HepG2 (cell line): ENCODE results near the gene SFI1. TPM values are rescaled to one million over a fixed set of nuclear protein-coding genes. Genes with fewer than 3 reads are reported as not detected.

ENCODE experiments used
- ATF6 ChIP-seq: sonication (generic); formaldehyde crosslinking; conservative IDR thresholded peaks from 2 replicates; pipeline ENCODE4 v1.4.0; 2020; ENCODE audit warnings: missing genetic modification reagents
- CEBPG ChIP-seq: IDR thresholded peaks from 2 replicates; pipeline ENCODE4 v1.6.1; 2016
- CENPBD1 ChIP-seq: sonication (generic); formaldehyde crosslinking; IDR thresholded peaks from 2 replicates; pipeline ENCODE4 v1.8.0; 2022; ENCODE audit warnings: missing genetic modification reagents, low read depth, mild to moderate bottlenecking, borderline replicate concordance
- CHCHD3 ChIP-seq: sonication (generic); formaldehyde crosslinking; IDR thresholded peaks from 2 replicates; pipeline ENCODE4 v1.8.0; 2022; ENCODE audit warnings: mild to moderate bottlenecking, missing genetic modification reagents, moderate library complexity
- HES4 ChIP-seq: sonication (generic); formaldehyde crosslinking; IDR thresholded peaks from 2 replicates; pipeline ENCODE4 v1.9.0; 2021; ENCODE audit warnings: mild to moderate bottlenecking, missing genetic modification reagents, borderline replicate concordance
- HOXA9 ChIP-seq: sonication (generic); formaldehyde crosslinking; IDR thresholded peaks from 2 replicates; pipeline ENCODE4 v1.8.1; 2022; ENCODE audit warnings: missing genetic modification reagents, mild to moderate bottlenecking, moderate library complexity, borderline replicate concordance
- KDM4B ChIP-seq: sonication (generic); formaldehyde crosslinking; IDR thresholded peaks from 2 replicates; pipeline ENCODE4 v1.4.0; 2020; ENCODE audit warnings: missing genetic modification reagents
- KDM5A ChIP-seq: fragments of 200-600 bp; sonication (generic); IDR thresholded peaks from 2 replicates; pipeline ENCODE4 v1.7.0; 2018; ENCODE audit warnings: antibody characterized with exemption, mild to moderate bottlenecking, low read length, borderline replicate concordance
- MATR3 ChIP-seq: sonication (generic); formaldehyde crosslinking; IDR thresholded peaks from 2 replicates; pipeline ENCODE4 v1.4.0; 2020; ENCODE audit warnings: missing genetic modification reagents
- RARA ChIP-seq: IDR thresholded peaks from 2 replicates; pipeline ENCODE4 v1.6.1; 2016; ENCODE audit warnings: missing genetic modification reagents, missing compliant biosample characterization
- REST ChIP-seq, 2 experiments: IDR thresholded peaks; 2 replicates each; pipeline ENCODE4 v1.6.1; 2011 to 2012; ENCODE audit warnings: low read length in 2 of 2, borderline replicate concordance in 1 of 2, low read depth in 1 of 2, mild to moderate bottlenecking in 1 of 2, moderate library complexity in 1 of 2
- SMC3 ChIP-seq: IDR thresholded peaks from 2 replicates; pipeline ENCODE4 v1.6.1; 2011; ENCODE audit warnings: low read length, improper control_type of control experiment
- U2AF1 ChIP-seq: fragments of 200-400 bp; formaldehyde crosslinking; optimal IDR thresholded peaks from 2 replicates; pipeline ENCODE3; 2017; ENCODE audit warnings: mild to moderate bottlenecking, low read depth, low read length
- ZBTB46 ChIP-seq: sonication (generic); formaldehyde crosslinking; IDR thresholded peaks from 2 replicates; pipeline ENCODE4 v1.4.0; 2020; ENCODE audit warnings: mild to moderate bottlenecking, missing genetic modification reagents, borderline replicate concordance
- ZFP41 ChIP-seq: sonication (generic); formaldehyde crosslinking; IDR thresholded peaks from 2 replicates; pipeline ENCODE4 v1.4.0; 2020; ENCODE audit warnings: mild to moderate bottlenecking, missing genetic modification reagents, borderline replicate concordance
- ZMAT3 ChIP-seq: sonication (generic); formaldehyde crosslinking; conservative IDR thresholded peaks from 2 replicates; pipeline ENCODE4 v1.7.0; 2021; ENCODE audit warnings: missing genetic modification reagents
- ZNF367 ChIP-seq: sonication (generic); formaldehyde crosslinking; IDR thresholded peaks from 2 replicates; pipeline ENCODE4 v1.4.0; 2020; ENCODE audit warnings: missing genetic modification reagents, borderline replicate concordance
- ZNF468 ChIP-seq: sonication (generic); formaldehyde crosslinking; IDR thresholded peaks from 2 replicates; pipeline ENCODE4 v1.8.0; 2022; ENCODE audit warnings: mild to moderate bottlenecking, moderate library complexity, missing genetic modification reagents
- ZNF614 ChIP-seq: IDR thresholded peaks from 2 replicates; pipeline ENCODE4 v1.6.1; 2018; ENCODE audit warnings: missing biosample characterization, missing genetic modification reagents, inconsistent platforms, borderline replicate concordance
- ZNF615 ChIP-seq: sonication (generic); formaldehyde crosslinking; IDR thresholded peaks from 2 replicates; pipeline ENCODE4 v1.5.0; 2020; ENCODE audit warnings: mild to moderate bottlenecking, missing genetic modification reagents, borderline replicate concordance
- ZNF652 ChIP-seq: IDR thresholded peaks from 2 replicates; pipeline ENCODE4 v1.6.1; 2016; ENCODE audit warnings: low read depth, borderline replicate concordance
- ZNF747 ChIP-seq: sonication (generic); formaldehyde crosslinking; IDR thresholded peaks from 2 replicates; pipeline ENCODE4 v1.8.1; 2023; ENCODE audit warnings: missing genetic modification reagents, mild to moderate bottlenecking, borderline replicate concordance
- ZNF788 ChIP-seq: sonication (generic); formaldehyde crosslinking; IDR thresholded peaks from 2 replicates; pipeline ENCODE4 v1.5.0; 2020; ENCODE audit warnings: mild to moderate bottlenecking, missing genetic modification reagents, borderline replicate concordance
- ZSCAN30 ChIP-seq: sonication (generic); formaldehyde crosslinking; IDR thresholded peaks from 2 replicates; pipeline ENCODE4 v1.5.0; 2020; ENCODE audit warnings: mild to moderate bottlenecking, missing genetic modification reagents
- polyA plus RNA-seq, 8 experiments: library from polyadenylated mRNA; depleted of rRNA in 3 of 8; stranded (reverse) in 7 of 8; unstranded in 1 of 8; fragments of >200 nt; fragmentation: Illumina TruSeq in 4 of 8; extraction: Trizol in 4 of 8; gene quantifications; 2 replicates each; pipeline versions ENCODE4 v1.2.1 to v1.2.3, GENCODE V29; 2011 to 2016; ENCODE audit warnings: low read depth in 4 of 8, missing spikeins in 1 of 8, mixed read lengths in 1 of 8; ENCODE audit not compliant: insufficient read depth in 1 of 8
- total RNA-seq, 5 experiments: library from RNA; depleted of rRNA; stranded (reverse); fragments of >200 nt; fragmentation: Illumina TruSeq; extraction: Trizol; gene quantifications; 2 replicates each; pipeline ENCODE4 v1.2.3, GENCODE V29; 2016; ENCODE audit warnings: low read depth in 1 of 5

The SFI1 gene
- total and polyA plus RNA-seq, 2 of the 13 experiments (the other 11 are each of a cell fraction or from before 2014, with no cell fraction given) = 20.5 to 40.1 TPM

- no peak for TF ChIP-seq ATF6 (CRISPR knock-in tag)
- no peak for TF ChIP-seq SMC3
- 0 out of 2 replicates have a peak, but pooled peaks have one; percentile 34 for TF ChIP-seq ZNF788 (CRISPR knock-in tag)
- 0 out of 2 replicates have a peak, but pooled peaks have one; percentile 53 for TF ChIP-seq ZSCAN30 (CRISPR knock-in tag)
- TF ChIP-seq CEBPG = peak; percentile 54
- TF ChIP-seq ZNF614 = 0 out of 2 replicates have a peak, but pooled peaks have one; percentile 39
- no peak for TF ChIP-seq CENPBD1 (CRISPR knock-in tag)
- no peak for TF ChIP-seq ZNF652
- peak; percentile 47; the same call in 1 of the 2 replicates for TF ChIP-seq KDM4B
- TF ChIP-seq ZNF468 (CRISPR knock-in tag) = no peak
- TF ChIP-seq ZFP41 (CRISPR knock-in tag) = no peak
- no peak for TF ChIP-seq REST (IDR thresholded peaks at IDR 0.05; ENCODE audit: borderline replicate concordance in 1 of 2, low read depth in 1 of 2, low read length in 2 of 2)
- 0 out of 2 replicates have a peak, but pooled peaks have one; percentile 49 for TF ChIP-seq ZNF747 (CRISPR knock-in tag)
- TF ChIP-seq HES4 = no peak
- no peak for TF ChIP-seq HOXA9
- peak; percentile 95 for TF ChIP-seq RARA (CRISPR knock-in tag)
- no peak for TF ChIP-seq ZNF615 (CRISPR knock-in tag)
- TF ChIP-seq U2AF1 = no peak
- no peak for TF ChIP-seq KDM5A
- TF ChIP-seq ZMAT3 (CRISPR knock-in tag) = no peak
- TF ChIP-seq CHCHD3 (CRISPR knock-in tag) = no peak
- no peak for TF ChIP-seq ZBTB46
- TF ChIP-seq ZNF367 (CRISPR knock-in tag) = no peak
- TF ChIP-seq MATR3 = no peak
These were observed 83.5 kb downstream of the SFI1 start (continued) for GRCh38 chr22:31579835-31580242.
